ENCODE results near the gene CCDC27. TPM values are rescaled to one million over a fixed set of nuclear protein-coding genes. Genes with fewer than 3 reads are reported as not detected.

Gene CCDC27
- total RNA-seq, 1 donor from 2014 or later = not detected

- H3K9me3 Mint-ChIP-seq (ENCODE audit: unreplicated experiment) = no peaks in the 10 kb centered on the region
- no peaks in the 10 kb centered on the region for H3K9me3 ChIP-seq (ENCODE audit: insufficient read depth, low read depth, low read length)
- peaks cover 12% of the 10 kb centered on the region for H3K4me1 Mint-ChIP-seq (ENCODE audit: low read depth, unreplicated experiment)
- H3K4me3 ChIP-seq (ENCODE audit: insufficient read depth, low read depth, low read length) = no peak overlapping the region
- H3K4me2 ChIP-seq (ENCODE audit: low read length) = no peak overlapping the region
- H3K27me3 ChIP-seq (ENCODE audit: insufficient read depth, low read length) = no peaks in the 10 kb centered on the region
- no peaks in the 10 kb centered on the region for H3K27me3 Mint-ChIP-seq (ENCODE audit: low read depth, unreplicated experiment)
- no peak for FAIRE-seq
- H3K4me3 Mint-ChIP-seq (ENCODE audit: unreplicated experiment) = no peak overlapping the region
- H3K27ac Mint-ChIP-seq (ENCODE audit: unreplicated experiment) = no peak overlapping the region
- H3K36me3 ChIP-seq (ENCODE audit: insufficient read depth, low read length) = peaks cover 3% of the 10 kb centered on the region
- peaks cover 63% of the 10 kb centered on the region for H3K79me2 ChIP-seq (ENCODE audit: insufficient read depth, low read length)
- DNase-seq (ENCODE audit: low read depth) = no peak
- TF ChIP-seq EZH2 (IDR thresholded peaks at IDR 0.05; ENCODE audit: insufficient read depth, low read length) (no peak), CTCF (IDR thresholded peaks at IDR 0.05; ENCODE audit: insufficient read depth, low read depth, low read length) (no peak)
- H4K20me1 ChIP-seq (ENCODE audit: insufficient read depth, low read length) = peaks cover 86% of the 10 kb centered on the region
- H2AFZ ChIP-seq (ENCODE audit: low read depth, low read length) = no peak overlapping the region
- H3K9ac ChIP-seq (ENCODE audit: low read length) = no peak overlapping the region
- H3K4me1 ChIP-seq (ENCODE audit: insufficient read depth, low read length) = peaks cover 4% of the 10 kb centered on the region
- H3K27ac ChIP-seq (ENCODE audit: low read depth, low read length) = no peak overlapping the region
- H3K36me3 Mint-ChIP-seq (ENCODE audit: low read depth, unreplicated experiment) = peaks cover 15% of the 10 kb centered on the region
These were observed 36.6 kb downstream of the CCDC27 start for GRCh38 chr1:3788756-3789420.

DNA sequence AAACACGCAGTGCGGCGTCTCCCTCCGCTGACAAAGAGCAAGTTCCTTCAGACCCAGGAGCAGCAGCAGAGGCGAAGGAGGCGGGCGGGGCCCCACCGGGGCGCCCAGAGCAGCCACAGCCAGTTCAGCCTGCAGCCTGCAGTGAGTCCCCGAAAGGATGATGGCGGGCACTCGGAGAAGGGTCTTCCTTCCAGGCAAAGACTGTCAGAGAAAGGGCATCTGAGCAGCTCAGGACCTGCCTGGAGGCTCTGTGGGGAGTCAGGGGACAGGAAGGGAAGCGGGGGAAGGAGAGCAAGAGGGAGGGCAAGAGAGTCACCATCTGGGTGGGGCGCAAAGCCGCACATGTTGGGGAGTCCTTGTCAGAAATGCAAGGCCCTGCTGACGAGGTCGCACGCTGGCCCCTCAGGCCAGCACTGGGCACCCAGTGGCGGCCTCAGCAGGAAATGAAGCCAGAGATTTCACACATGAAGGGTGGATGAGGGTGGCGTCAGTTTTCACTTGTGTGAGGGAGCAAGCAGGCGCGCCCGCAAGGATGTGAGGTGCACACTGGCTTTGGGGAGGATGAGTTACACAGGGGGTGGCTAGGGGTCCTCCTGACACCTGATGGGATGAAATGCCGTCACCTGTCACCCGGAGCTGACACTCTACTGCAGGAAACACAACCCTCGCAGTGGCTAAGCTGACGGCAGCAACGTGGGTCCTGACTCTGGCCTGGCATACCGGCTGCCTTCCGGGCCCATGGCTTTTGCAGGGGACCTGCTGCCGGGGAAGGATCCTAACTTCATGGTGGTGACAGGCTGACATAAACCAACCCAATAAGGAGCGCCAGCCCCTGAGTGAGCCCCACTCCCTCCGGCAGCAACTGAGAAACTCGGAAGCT lies 37.4 kb downstream of the CCDC27 start:
- DNase-seq (ENCODE audit: low read depth) = no peak
- H3K4me3 Mint-ChIP-seq (ENCODE audit: unreplicated experiment) = peak overlapping the region; percentile 45
- H3K27ac ChIP-seq (ENCODE audit: low read depth, low read length) = no peak overlapping the region
- peaks cover 12% of the 10 kb centered on the region for H3K4me1 Mint-ChIP-seq (ENCODE audit: low read depth, unreplicated experiment)
- no peaks in the 10 kb centered on the region for H3K27me3 ChIP-seq (ENCODE audit: insufficient read depth, low read length)
- peaks cover 15% of the 10 kb centered on the region for H3K36me3 Mint-ChIP-seq (ENCODE audit: low read depth, unreplicated experiment)
- H3K79me2 ChIP-seq (ENCODE audit: insufficient read depth, low read length) = peaks cover 71% of the 10 kb centered on the region
- no peak overlapping the region for H3K9ac ChIP-seq (ENCODE audit: low read length)
- H3K4me1 ChIP-seq (ENCODE audit: insufficient read depth, low read length) = peaks cover 7% of the 10 kb centered on the region
- no peak overlapping the region for H3K27ac Mint-ChIP-seq (ENCODE audit: unreplicated experiment)
- TF ChIP-seq EZH2 (IDR thresholded peaks at IDR 0.05; ENCODE audit: insufficient read depth, low read length) = no peak
- TF ChIP-seq CTCF (IDR thresholded peaks at IDR 0.05; ENCODE audit: insufficient read depth, low read depth, low read length) = no peak
- H3K4me3 ChIP-seq (ENCODE audit: insufficient read depth, low read depth, low read length) = no peak overlapping the region
- H3K4me2 ChIP-seq (ENCODE audit: low read length) = no peak overlapping the region
- H4K20me1 ChIP-seq (ENCODE audit: insufficient read depth, low read length) = peaks cover 86% of the 10 kb centered on the region
- H2AFZ ChIP-seq (ENCODE audit: low read depth, low read length) = no peak overlapping the region
- no peak for FAIRE-seq
- H3K27me3 Mint-ChIP-seq (ENCODE audit: low read depth, unreplicated experiment) = no peaks in the 10 kb centered on the region
- H3K9me3 Mint-ChIP-seq (ENCODE audit: unreplicated experiment) = no peaks in the 10 kb centered on the region
- no peaks in the 10 kb centered on the region for H3K9me3 ChIP-seq (ENCODE audit: insufficient read depth, low read depth, low read length)
- peaks cover 3% of the 10 kb centered on the region for H3K36me3 ChIP-seq (ENCODE audit: insufficient read depth, low read length)
